ENCODE measurements around the gene FST.
A peak's percentile ranks its signal among the peaks of the same experiment; 100 is the strongest.

Gene FST

DNA sequence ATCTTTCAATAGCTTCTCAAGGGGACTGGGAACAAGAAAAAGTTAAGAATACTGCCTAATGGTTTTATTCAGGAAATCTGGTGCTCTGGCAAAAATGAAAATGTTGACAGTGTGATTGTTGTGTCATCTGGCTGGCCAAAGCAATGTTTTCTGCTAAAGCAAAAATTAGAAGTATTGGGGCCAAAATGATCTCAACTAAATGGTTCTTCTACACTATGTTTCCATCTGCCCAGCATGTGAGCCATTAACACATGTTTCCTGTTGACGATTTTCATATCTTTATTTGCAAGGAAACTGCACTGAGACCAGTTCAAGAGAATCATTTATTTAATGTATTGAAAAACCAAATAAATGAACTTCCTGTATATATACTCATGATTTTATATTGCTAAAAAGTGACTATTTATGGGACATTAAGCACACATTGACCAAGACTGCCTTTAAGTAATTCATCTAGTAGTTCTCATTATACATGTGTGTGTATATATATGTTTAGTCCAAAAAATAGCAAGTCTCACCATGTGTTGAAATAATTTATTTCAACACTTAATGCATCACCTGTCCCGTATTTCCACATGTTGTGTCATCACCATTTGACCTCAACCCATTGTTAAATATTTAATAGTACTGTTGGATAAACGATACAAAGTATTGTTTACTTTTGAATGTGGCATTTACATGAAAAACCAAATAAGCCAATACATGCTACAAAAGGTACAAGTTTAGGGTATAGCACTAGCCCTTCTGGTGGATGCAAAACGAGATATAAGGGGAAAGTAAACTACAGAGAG lies 7.5 kb upstream of the FST start:
- no peak for DNase-seq (ENCODE audit: low read depth in 2 of 3, low spot score in 2 of 3)

DNA sequence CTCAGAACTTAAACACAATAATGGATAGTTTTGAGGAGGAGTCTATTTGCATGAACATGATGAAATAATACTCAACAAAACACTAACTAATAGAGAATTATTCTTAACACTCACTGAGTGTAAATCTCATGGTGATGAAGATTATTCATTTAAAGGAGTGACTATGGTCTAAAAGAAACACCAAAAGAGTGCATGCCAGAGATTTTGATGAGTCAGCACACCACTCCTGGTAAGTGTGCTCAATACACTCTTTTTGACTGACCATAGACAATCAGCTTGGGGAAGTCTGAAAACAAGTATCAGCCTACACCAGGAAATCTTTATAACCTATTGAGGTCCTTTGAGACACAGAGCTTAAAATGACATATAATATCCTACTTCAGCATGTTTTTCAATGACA lies 6.8 kb upstream of the FST start:
- no peak for DNase-seq (ENCODE audit: low read depth in 2 of 3, low spot score in 2 of 3)

- no peak for DNase-seq (ENCODE audit: low read depth in 2 of 3, low spot score in 2 of 3)
These were observed 5.1 kb upstream of the FST start for GRCh38 chr5:53475320-53475719.

GRCh38 chr5:53476019-53476418 lies 4.4 kb upstream of the FST start:
- no peak for DNase-seq (ENCODE audit: low read depth in 2 of 3, low spot score in 2 of 3)

DNA sequence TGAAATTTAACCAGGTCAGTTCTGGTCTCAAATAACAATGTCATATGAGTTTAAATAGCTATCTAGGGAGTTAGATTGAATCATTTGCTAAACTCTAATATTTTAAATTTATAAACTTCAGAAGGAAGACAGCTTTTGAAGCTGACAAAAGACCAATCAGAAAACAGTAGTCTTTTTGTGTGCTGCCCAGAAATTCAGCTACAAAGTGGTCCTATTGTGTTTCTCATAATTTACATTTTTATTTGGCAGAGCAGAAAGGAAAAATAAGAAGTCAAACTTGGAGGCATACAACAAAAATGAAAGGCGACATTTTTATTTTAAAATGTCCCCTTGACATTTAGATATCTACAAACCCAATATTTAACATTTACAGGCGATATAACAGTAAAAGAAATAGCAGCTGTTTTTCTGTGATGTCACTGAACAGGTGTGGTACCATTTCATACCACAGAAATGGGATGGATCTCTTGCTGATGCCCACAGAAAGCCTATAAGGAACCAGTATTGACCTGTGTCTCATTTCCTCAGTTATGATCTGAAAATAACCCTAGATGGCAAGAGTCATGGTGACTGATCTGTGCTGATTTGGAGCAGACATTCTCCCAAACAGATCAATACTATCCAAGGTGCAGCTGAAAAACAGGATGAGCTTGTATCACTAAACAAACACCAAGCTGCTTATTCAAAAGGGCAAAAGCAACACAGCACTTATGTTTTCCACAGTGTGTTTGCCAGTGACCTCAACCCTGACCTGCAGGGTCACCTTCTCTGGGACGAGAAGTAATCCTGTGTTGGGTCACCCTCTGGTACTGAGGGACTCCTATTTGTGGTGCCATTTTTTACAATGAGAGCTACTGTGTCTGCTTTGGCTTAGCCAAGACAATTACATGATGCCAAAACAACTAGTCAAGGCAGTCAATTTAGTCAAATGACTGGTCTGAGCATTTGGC lies 3.6 kb upstream of the FST start:
- DNase-seq (ENCODE audit: low read depth in 2 of 3, low spot score in 2 of 3) = no peak

DNA sequence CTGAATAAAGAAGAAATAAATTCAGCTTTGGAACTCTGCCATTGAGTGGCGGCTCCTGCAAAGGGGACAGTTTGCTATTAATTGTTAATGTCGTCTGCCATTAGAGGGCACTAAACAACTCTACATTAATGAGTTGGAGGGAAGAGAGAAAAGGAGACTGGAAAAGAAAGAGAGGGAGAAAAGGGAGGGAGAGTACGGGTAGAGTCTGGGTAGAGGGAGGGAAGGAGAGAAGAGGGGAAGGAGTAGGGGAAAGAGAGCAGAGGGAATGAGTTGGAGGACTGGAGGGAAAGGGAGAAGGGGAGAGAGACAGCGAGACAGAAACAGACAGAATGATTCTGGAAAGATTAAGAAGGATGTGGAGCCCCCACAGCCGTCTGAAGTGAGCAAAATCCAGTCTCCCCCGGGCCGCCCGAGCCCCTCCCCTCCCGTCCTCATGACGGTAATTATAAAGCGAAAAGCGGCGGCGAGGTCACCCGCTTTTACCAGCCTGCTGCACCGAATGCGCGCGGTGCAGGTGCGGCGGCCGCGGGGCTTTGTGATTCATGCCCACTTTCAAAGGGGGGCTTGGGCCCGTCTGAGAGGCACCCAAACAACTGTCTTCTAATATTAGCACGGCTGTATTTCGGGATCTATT lies 1.9 kb upstream of the FST start:
- no peak for DNase-seq (ENCODE audit: low read depth in 2 of 3, low spot score in 2 of 3)

DNA sequence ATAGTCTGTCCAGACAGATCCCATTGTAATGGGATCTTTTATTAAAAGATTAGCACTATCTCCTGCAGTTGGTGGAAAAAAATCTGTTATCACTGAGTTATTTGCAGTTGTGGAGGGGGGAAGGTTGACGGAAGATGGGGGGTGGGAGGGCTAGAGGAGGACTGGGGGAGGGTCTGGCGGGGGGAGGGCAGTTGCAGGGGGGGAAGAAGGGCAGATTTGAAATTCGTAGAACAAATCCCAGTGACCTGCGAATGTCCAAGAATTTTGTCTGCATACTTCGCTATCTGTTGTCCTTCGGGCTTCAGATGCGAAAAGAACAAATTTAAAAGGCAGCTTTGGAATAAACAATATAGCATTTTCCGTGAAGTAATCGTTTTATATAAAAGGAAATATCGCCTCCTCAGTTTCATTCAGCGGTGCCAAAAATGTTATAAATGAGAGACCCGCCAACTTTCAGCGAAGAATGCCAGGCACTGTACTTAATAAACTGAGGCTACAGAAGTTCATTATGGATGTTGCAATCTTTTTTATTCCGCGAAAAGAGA lies 1.3 kb upstream of the FST start:
- DNase-seq (ENCODE audit: low read depth in 2 of 3, low spot score in 2 of 3) = no peak

- DNase-seq (ENCODE audit: low read depth in 2 of 3, low spot score in 2 of 3) = no peak
These were observed 626 bp upstream of the FST start for GRCh38 chr5:53479590-53480415.

- no peak for DNase-seq (ENCODE audit: low read depth in 2 of 3, low spot score in 2 of 3)
These were observed 894 bp downstream of the FST start for GRCh38 chr5:53481159-53481886.

DNA sequence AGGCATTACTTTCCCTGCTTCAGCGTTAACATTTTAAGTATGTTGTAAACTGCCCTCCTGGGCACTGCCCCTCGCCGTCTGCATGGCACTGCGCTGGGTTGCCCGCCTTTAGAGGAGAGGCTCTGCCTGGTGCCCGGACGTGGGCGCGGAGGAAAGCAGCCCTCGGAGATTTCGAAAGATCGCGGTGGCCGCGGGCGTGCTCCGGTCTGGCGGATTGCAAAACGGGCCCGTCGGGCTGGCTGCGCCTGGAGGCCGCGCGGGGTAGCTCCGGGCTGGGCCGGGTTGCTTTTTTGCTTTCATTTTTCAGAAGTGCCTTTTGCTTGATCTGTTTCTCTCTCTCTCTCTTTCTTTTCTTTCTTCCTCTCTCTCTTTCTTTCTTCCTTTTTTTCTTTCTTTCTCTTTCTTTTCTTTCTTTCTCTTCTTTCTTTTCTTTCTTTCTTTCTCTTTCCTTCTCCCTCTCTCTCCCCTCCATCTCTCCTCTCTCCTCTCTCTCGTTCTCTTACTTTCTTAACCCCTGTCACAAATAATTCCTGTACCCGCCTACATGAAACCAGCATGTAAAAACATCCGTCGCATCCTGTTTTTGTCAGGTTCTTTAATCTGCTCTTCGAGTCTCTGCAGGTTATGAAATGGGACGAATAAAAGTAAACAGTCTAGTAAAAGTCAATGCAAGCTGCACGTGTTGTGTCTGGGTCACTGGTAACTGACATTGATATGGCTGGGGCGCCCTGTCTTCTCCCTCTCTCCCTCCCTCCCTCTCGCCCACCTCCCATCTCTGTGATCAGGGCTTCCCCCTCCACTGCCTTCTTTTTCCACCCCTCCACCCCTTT lies 1.7 kb downstream of the FST start:
- DNase-seq (ENCODE audit: low read depth in 2 of 3, low spot score in 2 of 3) = peak in 1 of 3 experiments; percentile 40

GRCh38 chr5:53482717-53483638 lies 2.5 kb downstream of the FST start:
- no peak for DNase-seq (ENCODE audit: low read depth in 2 of 3, low spot score in 2 of 3)

- no peak for DNase-seq (ENCODE audit: low read depth in 2 of 3, low spot score in 2 of 3)
These were observed 7.0 kb downstream of the FST start for GRCh38 chr5:53487436-53487835.

GRCh38 chr5:53488195-53488722 lies 7.8 kb downstream of the FST start:
- DNase-seq (ENCODE audit: low read depth in 2 of 3, low spot score in 2 of 3) = no peak

GRCh38 chr5:53490747-53491146 lies 10.3 kb downstream of the FST start:
- DNase-seq (ENCODE audit: low read depth in 2 of 3, low spot score in 2 of 3) = no peak

- DNase-seq (ENCODE audit: low read depth in 2 of 3, low spot score in 2 of 3) = no peak
These were observed 20.6 kb downstream of the FST start for GRCh38 chr5:53501054-53501453.

DNA sequence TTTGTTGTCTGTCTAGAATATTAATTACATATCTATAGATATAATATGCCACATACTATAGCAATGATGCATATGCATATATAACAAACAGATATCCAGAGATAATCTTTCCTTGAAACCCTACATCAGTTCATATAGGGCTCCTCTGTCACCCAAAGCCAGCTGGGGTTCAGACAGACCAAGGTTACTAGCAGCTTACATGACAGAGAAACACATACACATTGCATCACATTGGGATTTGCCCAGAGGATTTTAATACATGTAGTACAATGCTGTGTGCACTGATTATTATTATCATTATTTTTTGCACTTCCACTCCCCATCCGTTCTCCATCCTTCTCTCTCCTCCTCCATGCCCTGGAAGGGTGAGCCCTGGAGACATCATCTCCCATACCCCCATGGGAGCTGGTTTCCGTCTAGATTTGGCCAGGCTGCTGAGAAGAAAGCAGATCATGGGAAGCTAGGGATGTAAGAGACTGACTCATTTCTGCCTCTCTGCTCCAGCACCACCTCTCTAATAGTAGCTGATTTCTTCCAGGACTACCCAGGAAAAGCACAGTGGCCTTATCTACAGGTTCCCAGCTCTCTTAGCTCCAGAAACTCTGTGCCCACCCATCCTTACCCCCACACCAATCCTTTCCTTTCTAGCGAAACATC lies 23.3 kb downstream of the FST start:
- DNase-seq (ENCODE audit: low read depth in 2 of 3, low spot score in 2 of 3) = no peak

GRCh38 chr5:53507013-53507412 lies 26.6 kb downstream of the FST start:
- DNase-seq (ENCODE audit: low read depth in 2 of 3, low spot score in 2 of 3) = no peak

Data from activated CD8-positive, alpha-beta memory T cell treated with anti-CD3 and anti-CD28 coated beads for 48 hours (primary cell).